Spleen (tissue), 7 donors: ENCODE data around the gene CD36.

Experiments used
- CTCF ChIP-seq, 11 experiments: fragments of 200-600 bp in 7 of 11; fragments of 450-650 bp in 4 of 11; sonication (generic) in 4 of 11; IDR thresholded peaks in 8 of 11; conservative IDR thresholded peaks in 3 of 11; 1 replicate in 7 of 11; 2 replicates in 4 of 11; pipeline versions ENCODE4 v1.4.0 to v1.8.0; 2016 to 2021; ENCODE audit warnings: antibody characterized with exemption in 11 of 11, inconsistent platforms in 4 of 11, mild to moderate bottlenecking in 1 of 11
- POLR2A ChIP-seq, 3 donors: fragments of 450-650 bp; IDR thresholded peaks; one replicate each; pipeline ENCODE4 v1.5.1; 2017; ENCODE audit warnings: antibody characterized with exemption in 3 of 3, mild to moderate bottlenecking in 1 of 3
- POLR2AphosphoS5 ChIP-seq, 3 donors: sonication (generic); formaldehyde crosslinking; IDR thresholded peaks; one replicate each; pipeline ENCODE4 v1.5.1; 2017; ENCODE audit warnings: antibody characterized with exemption in 3 of 3
- donor health status: DM: no; HTN: no; CAD: no; lungs with moderate emphysema.
- donor health status: DM: no; HTN: no; CAD: no.
- donor health status: DM: no; HTN: no; CAD: no.

DNA sequence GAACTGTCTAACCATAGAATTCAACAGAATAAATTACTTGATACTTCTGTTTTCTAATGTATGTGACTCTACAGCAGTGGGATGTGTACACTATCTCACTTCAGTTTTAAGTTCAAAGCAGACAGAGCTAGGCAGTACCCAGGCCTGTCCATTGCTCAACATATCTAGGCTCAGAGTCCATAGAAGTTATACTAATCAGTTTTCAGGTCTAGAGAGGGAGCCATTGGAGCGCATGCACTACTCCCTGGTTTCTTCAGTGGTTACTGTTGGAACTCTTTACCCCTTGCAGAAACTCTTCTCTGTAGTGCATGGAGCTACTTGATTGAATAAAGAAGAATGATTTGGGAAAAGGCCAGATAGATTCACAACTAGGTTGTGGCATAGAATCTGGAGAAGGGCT lies 4.4 kb downstream of the CD36 start:
- no peak for TF ChIP-seq CTCF (IDR thresholded peaks at IDR 0.05 in 8 of 11, conservative IDR thresholded peaks at IDR 0.05 in 3 of 11)
- TF ChIP-seq POLR2A (IDR thresholded peaks at IDR 0.05), result no peak
- no peak for TF ChIP-seq POLR2AphosphoS5 (IDR thresholded peaks at IDR 0.05)
